Hypothalamus (tissue), 51 donors: ENCODE results near the gene ARHGAP10.

Experiments used
- DNase-seq, 51 donors: peaks; one replicate each; lab custom pipeline; 2025; lab: John Stamatoyannopoulos, UW

Gene ARHGAP10

GRCh38 chr4:148053298-148054003 is 321.6 kb downstream of the ARHGAP10 start:
- no peak for DNase-seq

GRCh38 chr4:148054275-148054674 is 322.4 kb downstream of the ARHGAP10 start:
- no peak for DNase-seq

- DNase-seq: no peak
Measured at GRCh38 chr4:148055844-148056243, 324.0 kb downstream of the ARHGAP10 start.

DNA sequence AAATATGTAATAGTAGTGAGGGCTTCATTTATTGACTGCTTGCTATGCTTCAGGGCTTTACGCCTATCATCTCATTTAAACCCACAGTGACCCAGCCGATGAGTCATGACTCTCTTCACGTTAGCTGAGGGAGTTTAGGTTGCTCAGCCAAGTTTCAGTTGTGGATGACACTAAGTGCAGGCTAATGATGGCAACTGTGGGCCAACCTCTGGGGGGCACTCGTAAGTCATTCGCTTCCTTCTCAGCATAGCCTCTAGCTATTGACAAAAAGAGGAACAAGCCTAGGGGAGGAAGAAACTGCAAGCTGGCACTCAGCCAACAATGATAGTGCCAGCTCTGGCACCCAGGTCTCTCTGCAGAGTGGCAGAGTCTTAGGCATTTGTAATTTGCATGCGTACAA is 325.0 kb downstream of the ARHGAP10 start:
- DNase-seq: peak in 36 of 51 donors; percentile 4 to 70 (median 36)

- no peak for DNase-seq
Measured at GRCh38 chr4:148057516-148057915, 325.6 kb downstream of the ARHGAP10 start.

- peak in 7 of 51 donors; percentile 3 to 44 (median 18) for DNase-seq
Measured at GRCh38 chr4:148057984-148058859, 326.3 kb downstream of the ARHGAP10 start.

GRCh38 chr4:148059617-148060180 is 327.8 kb downstream of the ARHGAP10 start:
- DNase-seq: no peak

GRCh38 chr4:148060264-148061140 is 328.6 kb downstream of the ARHGAP10 start:
- DNase-seq: no peak

- DNase-seq: no peak
Measured at GRCh38 chr4:148061141-148061481, 329.2 kb downstream of the ARHGAP10 start.

- no peak for DNase-seq
Measured at GRCh38 chr4:148061795-148062194, 329.9 kb downstream of the ARHGAP10 start.

DNA sequence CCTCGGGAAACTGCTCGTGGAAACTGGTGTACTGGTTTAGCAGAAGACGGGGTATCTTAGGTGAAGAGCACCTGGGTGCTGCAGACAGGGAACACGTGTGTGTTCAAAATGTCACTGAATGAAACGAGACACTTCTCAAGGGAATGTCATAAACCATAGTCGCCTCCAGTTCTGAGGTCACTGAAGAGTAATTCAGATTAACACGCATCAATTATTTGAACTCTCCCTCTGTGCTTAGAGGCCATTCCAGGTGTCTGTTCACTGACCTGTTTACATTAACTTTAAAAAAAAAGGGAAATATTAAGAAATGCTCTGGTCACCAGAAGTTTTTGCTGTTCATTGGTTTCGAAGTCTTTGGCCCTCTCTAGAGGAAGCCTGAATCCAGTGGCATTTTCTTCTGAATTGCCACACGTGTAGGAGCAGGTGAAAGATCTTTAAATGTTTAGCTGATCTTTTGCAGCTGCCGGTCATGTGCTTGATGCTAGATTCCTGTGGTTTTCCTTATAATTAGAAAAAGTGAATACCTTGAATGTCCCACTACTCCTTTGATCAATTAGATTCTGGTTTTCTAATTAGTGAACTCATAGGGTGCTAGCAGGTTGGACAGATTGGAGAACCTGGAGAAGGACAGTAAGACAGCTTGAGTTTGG is 330.5 kb downstream of the ARHGAP10 start:
- DNase-seq: no peak

DNA sequence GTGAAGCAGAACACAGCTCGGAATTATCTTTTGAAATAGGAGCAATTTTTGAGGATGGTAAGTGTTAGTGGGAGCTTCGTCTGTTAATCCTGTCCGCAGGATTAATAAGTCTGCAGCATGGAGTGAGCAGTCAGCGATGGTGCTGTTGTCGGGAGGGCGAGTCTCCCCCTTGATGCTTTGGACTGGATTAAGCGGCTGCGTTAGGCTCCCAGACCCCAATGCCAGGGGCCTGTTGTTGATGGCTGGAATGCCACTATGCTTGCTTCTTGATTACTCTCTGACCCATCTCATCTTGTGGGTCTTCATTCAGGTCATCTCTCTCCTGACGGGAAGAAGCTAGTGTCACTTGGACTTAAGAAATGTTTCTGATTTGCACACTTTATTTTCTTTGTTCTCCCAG is 332.6 kb downstream of the ARHGAP10 start:
- no peak for DNase-seq

GRCh38 chr4:148065075-148065474 is 333.2 kb downstream of the ARHGAP10 start:
- peak in 10 of 51 donors; percentile 5 to 63 (median 11) for DNase-seq

GRCh38 chr4:148067301-148067916 is 335.5 kb downstream of the ARHGAP10 start:
- peak in 4 of 51 donors; percentile 9 to 13 (median 10) for DNase-seq

- no peak for DNase-seq
Measured at GRCh38 chr4:148068065-148068911, 336.4 kb downstream of the ARHGAP10 start.

DNA sequence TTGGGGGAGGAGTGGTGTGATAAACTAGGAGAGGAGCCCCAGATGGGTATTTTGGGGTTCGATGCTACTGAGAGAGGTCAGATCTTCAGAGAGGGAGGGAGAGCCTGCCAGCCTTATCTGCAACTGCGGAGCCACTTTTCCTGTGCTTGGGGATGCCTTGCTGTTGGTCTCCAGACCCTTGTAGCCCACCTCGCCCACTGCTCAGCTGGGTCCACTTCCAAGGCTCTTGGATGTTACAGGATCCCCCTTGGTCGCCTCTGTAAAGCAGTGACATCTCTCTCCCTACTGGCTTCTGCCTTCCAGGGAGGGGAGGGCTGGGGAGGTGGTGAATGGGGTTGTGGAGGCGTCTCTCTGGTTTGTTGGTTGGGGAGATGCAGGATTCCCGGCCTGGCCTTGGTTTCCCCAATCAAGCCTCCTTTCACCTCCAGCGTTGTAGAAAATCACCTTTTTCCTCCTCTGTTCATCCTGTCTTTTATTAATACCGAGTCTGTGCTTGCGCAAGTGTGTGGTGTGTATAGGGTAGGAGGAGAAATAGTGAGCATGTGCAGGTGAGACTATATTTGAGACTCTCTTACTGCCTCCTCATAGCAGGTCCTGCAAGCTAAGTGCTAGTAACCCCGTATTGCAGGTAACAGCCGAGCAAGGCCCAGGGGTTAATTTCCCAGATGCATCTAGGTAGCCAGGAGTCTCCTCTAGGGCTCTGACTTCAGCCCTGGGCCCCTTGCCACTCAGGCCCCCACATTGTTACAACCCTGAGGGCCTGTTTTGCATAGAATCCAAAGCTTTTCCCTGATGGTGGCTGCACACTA is 337.4 kb downstream of the ARHGAP10 start:
- peak in 1 of 51 donors; percentile 30 for DNase-seq

- DNase-seq: no peak
Measured at GRCh38 chr4:148069895-148070178, 337.9 kb downstream of the ARHGAP10 start.

DNA sequence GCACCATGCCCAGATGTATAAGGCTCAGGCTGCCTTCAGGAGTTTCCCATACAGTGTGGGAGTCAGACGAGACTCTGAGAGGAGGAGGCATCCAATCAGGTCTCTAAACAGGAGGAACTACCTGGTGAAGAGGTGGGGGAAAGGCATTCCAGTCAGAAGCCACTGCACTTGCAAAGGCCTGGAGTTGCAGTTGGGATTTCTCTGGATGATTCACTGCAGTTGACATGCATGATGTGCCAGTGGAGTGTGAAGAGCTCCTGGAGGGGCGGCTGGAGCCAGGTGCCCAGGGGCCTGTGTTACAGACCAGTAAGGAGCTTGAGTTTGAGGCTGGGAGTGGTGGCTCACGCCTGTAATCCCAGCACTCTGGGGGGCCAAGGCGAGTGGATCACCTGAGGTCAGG is 339.1 kb downstream of the ARHGAP10 start:
- DNase-seq: no peak
